NCI-H2029 (cell line): ENCODE results near the gene SPECC1L.
"Not testable (repeated sequence)": the region's sequence is repeated elsewhere in the genome, so short reads cannot be mapped to it uniquely, and the experiment has no call there.

Experiments
- DNase-seq: peaks from one replicate; lab custom pipeline; 2025; lab: John Stamatoyannopoulos, UW

The SPECC1L gene

DNA sequence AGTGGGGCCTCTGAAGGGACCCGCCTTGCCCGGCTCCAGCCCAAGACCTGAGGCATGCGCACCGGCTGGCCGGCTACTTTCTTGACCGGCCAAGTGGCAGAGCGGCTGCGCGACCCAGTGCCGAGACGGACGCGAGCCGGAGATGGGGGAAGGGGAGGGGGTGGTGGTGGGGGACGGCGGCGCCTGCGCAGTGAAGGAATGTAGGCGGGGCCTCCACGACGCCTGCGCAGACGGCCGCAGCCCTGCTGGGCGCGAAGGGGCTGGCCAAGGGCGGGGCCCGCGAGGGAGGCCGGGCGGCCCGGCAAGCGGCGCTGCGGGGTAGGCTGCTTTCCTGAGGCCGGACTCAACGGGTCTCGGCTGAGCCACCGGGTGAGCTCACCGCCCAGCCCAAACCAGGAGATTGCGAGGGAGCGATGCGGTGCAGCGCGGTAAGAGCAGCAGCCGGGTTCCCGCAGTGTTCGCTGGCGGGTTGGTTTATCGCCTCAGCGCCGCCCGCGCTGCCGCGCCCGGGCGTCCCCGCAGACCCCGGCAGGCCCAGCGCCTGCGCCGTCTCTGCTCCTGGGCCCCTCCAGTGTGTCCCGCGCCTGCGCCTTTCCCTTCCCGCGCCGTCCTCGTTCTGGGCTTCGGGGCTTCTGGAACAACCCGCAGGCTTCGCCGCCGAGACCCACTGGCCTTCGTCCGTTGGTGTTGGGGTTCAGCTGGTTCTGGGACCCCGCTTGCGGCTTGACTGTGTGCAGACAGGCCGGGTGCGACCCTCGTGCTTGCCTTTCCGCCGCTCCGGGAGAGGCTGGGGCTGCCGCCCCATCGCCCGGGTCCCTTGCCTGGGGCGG is at the start of gene SPECC1L:
SPECC1L (plus strand) TSS at position 276 of the 830 bp plus-strand sequence. CDS start 31,401 bp downstream, outside the sequence.
- peak; percentile 73 for DNase-seq

GRCh38 chr22:24224468-24224867 is 46.2 kb upstream of the SPECC1L start:
- no peak for DNase-seq

- DNase-seq = no peak
Observed at GRCh38 chr22:24225044-24225601, 45.5 kb upstream of the SPECC1L start.

- DNase-seq = no peak
Observed at GRCh38 chr22:24225951-24226350, 44.7 kb upstream of the SPECC1L start.

DNA sequence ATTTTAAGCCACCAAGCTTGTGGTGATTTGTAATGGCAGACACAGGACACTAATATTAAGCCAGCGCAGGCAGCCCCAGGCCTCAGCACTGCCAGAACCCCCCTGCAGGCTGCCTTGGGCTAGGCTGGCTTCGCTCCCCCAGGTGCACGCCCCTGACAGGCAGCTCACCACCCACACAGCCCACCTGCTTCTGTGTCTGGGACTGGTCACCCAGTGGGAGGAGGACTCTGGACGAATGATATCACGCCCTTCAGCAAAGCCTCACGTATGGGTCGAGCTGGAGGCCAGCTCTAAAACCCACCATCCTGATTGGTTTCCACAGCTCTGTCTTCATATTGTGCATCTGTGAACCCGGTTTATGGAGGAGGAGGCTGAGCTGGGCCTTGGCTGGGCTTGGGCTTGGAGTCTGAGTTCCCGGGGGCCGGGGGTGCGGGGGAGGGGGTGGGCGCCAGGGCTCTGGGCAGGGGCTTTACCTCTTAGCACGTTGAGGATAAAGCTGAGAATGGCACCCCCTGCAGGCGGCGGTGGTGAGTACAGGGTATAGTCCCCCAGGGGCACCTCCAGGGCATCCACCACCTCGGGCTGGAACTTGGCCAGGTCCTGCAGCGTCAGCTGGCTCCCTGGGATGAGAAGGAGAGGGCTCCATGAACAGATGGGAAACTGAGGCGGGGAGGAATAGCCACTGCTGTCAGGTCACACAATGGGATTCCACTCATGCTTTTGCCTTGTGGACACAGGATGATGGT is 39.5 kb upstream of the SPECC1L start:
- DNase-seq = peak; percentile 4

DNA sequence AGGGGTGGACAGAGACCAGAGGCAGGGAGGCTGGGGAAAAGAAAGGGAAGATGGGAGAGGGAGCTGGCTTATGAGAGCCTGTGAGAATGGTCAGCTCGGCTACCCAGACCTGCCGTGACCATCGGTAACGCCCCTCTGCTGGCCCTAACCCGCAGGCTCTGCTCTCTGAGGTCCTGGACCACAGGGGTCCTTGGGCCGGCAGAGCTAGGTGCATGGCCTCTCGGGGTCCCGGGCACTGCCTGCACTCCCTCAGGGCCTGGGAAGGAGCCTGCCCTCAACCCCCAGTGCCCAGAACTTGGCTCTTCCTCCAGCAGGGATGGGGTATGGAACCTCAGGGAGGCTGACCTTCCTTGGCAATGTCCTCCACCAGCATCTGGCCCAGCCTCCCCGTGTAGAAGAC is 38.9 kb upstream of the SPECC1L start:
- no peak for DNase-seq

DNA sequence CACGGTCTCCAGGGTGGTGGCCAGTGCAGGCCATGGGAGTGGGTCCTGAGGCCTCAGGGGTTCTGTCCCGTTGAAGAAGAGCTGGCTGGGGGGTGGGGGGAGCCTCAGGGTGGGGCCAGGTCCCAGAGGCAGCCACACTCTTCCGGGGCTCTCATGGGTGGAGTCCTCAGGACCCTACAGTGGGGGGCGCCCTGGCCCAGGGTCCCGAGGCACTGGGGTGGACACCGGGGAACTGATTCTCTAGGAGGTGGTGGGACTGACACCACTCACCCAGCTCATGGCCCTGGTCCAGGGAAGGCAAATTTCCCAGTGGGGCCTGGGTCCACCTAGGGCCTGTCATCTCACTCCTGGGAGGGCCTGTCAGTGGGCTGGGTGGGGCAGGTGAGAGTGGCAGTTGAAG is 38.5 kb upstream of the SPECC1L start:
- DNase-seq = no peak

DNA sequence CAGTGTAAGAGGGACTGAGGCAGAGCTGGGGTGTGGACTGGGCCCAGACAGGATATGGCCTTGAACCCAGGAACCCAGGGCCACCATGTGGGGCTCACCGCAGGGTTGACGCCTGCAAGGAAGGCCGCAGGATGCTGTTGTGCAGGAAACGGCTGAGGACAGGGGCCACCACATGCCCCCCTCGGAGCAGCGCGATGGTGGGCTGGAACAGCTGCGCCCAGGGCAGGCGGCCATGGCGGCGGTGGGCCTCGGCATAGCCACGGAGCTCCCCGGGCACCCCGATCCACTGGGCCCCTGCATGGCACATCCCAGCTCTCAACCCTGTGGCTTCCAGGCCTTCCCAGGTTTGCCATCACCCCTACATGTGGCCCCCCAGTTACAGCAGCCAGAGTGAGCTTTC is 37.9 kb upstream of the SPECC1L start:
- DNase-seq = no peak

GRCh38 chr22:24233235-24233634 is 37.4 kb upstream of the SPECC1L start:
- no peak for DNase-seq

DNA sequence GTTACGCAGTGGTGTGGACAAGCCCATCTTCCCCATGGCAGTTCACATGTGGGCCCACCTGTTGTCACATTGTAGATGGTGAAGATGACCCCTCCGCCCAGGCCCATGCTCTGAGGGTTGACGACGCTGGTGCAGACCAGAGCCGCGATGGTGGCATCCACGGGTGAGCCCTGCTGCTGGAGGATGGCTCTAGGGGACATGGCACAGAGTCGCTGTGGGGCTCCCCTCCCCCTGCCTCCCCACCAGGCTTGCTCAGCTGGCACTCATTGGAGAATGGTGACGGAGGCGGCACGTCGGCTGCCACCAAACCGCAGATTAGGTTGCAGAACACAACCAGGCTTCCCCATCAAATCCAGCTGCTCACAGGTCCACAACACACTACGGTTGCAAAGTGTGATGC is 36.8 kb upstream of the SPECC1L start:
- DNase-seq = no peak

DNA sequence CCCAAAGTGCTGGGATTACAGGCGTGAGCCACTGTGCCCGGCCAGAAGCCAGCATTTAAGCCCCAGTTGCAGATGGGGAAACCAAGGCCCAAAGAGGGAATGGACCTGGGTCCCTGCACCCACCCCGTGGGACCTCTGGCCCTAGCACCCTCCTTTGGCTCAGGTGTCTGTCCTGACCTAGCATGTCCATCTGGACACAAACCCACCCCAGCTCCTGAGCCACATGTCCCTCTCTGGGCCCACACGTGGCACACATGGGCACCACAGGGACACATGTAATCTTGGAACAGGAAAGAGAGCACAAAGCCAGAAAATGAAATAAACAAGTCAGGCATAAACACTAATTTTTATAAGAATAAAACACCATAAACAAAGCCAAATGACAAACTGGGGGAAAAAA is 35.3 kb upstream of the SPECC1L start:
- no peak for DNase-seq

GRCh38 chr22:24236656-24237055 is 34.0 kb upstream of the SPECC1L start:
- no peak for DNase-seq

DNA sequence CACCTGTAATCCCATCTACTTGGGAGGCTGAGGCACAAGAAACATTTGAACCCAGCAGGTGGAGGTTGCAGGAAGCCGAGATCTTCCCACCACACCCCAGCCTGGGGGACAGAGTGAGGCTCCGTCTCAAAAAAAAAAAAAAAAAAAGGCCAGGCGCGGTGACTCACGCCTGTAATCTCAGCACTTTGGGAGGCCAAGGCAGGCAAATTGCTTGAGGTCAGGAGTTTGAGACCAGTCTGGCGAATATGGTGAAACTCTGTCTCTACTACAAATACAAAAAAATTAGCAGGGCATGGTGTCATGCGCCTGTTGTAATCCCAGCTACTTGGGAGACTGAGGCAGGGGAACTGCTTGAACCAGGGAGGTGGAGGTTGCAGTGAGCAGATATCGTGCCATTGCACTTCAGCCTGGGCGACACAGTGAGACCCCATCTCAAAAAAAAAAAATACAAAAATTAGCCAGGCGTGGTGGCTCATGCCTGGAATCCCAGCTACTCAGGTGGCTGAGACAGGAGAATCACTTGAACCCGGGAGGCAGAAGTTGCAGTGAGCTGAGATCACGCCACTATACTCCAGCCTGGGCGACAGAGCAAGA is 32.4 kb upstream of the SPECC1L start:
- not testable (repeated sequence) for DNase-seq

- no peak for DNase-seq
Observed at GRCh38 chr22:24240381-24240780, 30.2 kb upstream of the SPECC1L start.

- DNase-seq = not testable (repeated sequence)
Observed at GRCh38 chr22:24240985-24241692, 29.5 kb upstream of the SPECC1L start.

GRCh38 chr22:24243417-24243816 is 27.2 kb upstream of the SPECC1L start:
- not testable (repeated sequence) for DNase-seq

- no peak for DNase-seq
Observed at GRCh38 chr22:24244144-24244787, 26.4 kb upstream of the SPECC1L start.

- not testable (repeated sequence) for DNase-seq
Observed at GRCh38 chr22:24245030-24245431, 25.6 kb upstream of the SPECC1L start, which contains the start of gene GGT5. GGT5 (minus strand) TSS chr22:24245082; CDS start chr22:24244725, 357 bp downstream.

GRCh38 chr22:24245584-24246561 is 24.8 kb upstream of the SPECC1L start:
- DNase-seq = not testable (repeated sequence)

GRCh38 chr22:24247011-24247507 is 23.6 kb upstream of the SPECC1L start:
- DNase-seq = no peak
